ENCODE measurements around the gene HSD17B8. TPM values are rescaled to one million over a fixed set of nuclear protein-coding genes. Genes with fewer than 3 reads are reported as not detected.

The HSD17B8 gene
- total RNA-seq, 2 experiments from 2014 or later, result 11.6 to 18.8 TPM

DNA sequence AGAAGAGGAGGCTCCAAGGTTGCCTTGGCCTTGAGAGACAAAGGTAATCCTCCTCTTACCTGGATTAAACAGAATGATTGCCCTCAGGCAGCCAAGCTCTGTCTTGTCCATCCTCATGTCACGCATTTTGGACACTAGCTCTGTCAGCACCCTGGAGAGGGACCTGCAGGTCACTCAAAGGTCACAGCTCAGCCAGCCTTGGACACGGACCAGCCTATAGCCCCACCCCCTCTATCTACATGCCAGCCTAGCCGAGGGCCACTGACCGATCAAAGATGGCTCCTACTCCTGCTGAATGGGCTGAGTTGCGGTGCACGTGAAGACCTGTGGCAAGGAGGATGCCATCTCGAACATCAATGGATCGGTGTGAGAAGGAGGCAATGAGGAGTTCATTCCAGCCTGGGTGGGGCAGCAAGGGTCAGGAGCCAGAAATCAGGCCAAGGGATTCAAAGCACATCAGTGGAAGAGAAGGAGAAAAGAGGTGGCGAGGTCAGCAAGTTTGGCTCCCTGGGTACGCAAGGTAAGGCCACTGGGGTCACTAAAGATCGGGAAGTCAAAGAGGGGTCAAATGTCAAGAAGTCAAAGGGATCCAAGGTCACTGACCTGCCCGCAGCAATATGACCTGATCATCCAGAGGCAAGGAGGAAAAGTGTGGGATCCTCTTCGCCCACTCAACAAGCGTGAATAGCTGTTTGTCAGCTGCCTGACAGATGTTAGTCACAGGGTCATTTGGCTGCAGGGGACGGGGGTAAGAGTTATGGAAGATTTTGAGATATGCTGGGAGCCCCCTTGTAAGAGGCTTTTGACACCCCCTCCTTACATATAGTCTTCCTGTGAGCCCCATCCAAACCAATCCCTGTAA, 8.9 kb upstream of the HSD17B8 start:
- H3K4me1 ChIP-seq (ENCODE audit: insufficient read depth, low read length, poor library complexity, severe bottlenecking), result peaks cover 24% of the 10 kb centered on the region
- intact Hi-C loops (cut with micrococcal nuclease; ENCODE audit: unreplicated experiment), result loop anchor here (2.0 kb wide), 1 partner anchor 35 kb away; no protein-coding TSS in a partner anchor

DNA sequence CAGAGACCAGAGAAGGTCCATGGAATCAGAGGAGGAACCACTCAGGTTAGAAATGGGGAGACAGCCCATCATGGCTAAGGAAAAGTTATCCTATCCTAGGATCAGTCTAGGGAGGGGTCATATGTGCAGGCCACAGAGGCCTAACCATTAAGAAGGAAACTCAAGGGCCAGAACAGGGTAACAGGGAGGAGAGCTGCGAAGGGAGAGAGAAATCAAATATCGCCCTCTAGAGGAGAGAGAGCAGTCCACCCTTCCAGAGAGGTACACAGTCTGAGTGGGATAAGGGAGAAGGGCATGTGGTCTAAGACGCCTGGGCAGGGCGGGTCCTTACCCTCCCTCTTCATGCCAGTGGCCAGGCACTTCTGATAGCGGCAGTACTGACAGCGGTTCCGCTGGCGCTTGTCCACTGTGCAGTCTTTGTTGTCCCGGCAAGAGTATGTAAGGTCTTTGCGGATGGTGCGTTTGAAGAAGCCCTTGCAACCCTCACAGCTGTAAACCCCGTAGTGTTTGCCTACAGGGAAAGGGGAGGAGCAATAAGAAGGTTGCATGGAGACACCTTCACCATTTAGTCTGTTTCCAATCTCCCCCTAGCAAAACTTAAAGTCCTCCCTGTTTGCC, 6.9 kb upstream of the HSD17B8 start:
- DNase-seq (ENCODE audit: low spot score), result peak; percentile 74
- H3K4me3 ChIP-seq (ENCODE audit: low read depth, low read length, poor library complexity, severe bottlenecking), result no peak overlapping the region
- ChIA-PET POLR2A (interaction anchor here (0.6 kb wide), 1 partner anchor 96 kb away, joined by 3 read pairs; no protein-coding TSS in a partner anchor), CTCF (ENCODE audit: unreplicated experiment) (interaction anchor here (0.8 kb wide), 1 partner anchor 11 kb away, joined by 3 read pairs; the partner anchor contains the start of gene RING1)
- H3K9me2 ChIP-seq (ENCODE audit: insufficient read depth, low read length), result no peaks in the 10 kb centered on the region
- no peak for TF ChIP-seq EZH2phosphoT487 (IDR thresholded peaks at IDR 0.05; ENCODE audit: borderline replicate concordance, low read depth, low read length)
- TF ChIP-seq, protein P1, sequence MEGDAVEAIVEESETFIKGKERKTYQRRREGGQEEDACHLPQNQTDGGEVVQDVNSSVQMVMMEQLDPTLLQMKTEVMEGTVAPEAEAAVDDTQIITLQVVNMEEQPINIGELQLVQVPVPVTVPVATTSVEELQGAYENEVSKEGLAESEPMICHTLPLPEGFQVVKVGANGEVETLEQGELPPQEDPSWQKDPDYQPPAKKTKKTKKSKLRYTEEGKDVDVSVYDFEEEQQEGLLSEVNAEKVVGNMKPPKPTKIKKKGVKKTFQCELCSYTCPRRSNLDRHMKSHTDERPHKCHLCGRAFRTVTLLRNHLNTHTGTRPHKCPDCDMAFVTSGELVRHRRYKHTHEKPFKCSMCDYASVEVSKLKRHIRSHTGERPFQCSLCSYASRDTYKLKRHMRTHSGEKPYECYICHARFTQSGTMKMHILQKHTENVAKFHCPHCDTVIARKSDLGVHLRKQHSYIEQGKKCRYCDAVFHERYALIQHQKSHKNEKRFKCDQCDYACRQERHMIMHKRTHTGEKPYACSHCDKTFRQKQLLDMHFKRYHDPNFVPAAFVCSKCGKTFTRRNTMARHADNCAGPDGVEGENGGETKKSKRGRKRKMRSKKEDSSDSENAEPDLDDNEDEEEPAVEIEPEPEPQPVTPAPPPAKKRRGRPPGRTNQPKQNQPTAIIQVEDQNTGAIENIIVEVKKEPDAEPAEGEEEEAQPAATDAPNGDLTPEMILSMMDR (conservative IDR thresholded peaks at IDR 0.05; ENCODE audit: low read length), result peak; percentile 88
- BruUV-seq (replicated peaks), result no TSS peak
- H3K79me2 ChIP-seq (ENCODE audit: insufficient read depth, low read depth, low read length), result peaks cover 28% of the 10 kb centered on the region; the same call in 1 of the 2 replicates
- intact Hi-C loops (cut with micrococcal nuclease; ENCODE audit: unreplicated experiment), result loop anchor here (2.0 kb wide), 1 partner anchor 37 kb away; no protein-coding TSS in a partner anchor
- no peaks in the 10 kb centered on the region; the same call in 1 of the 2 replicates for H4K20me1 ChIP-seq (ENCODE audit: insufficient read depth, low read length)
- H3K4me1 ChIP-seq (ENCODE audit: insufficient read depth, low read length, poor library complexity, severe bottlenecking), result peaks cover 38% of the 10 kb centered on the region
- no peaks in the 10 kb centered on the region for H3K9me3 ChIP-seq (ENCODE audit: low read length)
- H2AFZ ChIP-seq (ENCODE audit: low read length), result no peak overlapping the region
- no peak overlapping the region for H3K27ac ChIP-seq (ENCODE audit: low read depth, low read length, poor library complexity, severe bottlenecking)
- H3K36me3 ChIP-seq (ENCODE audit: insufficient read depth, low read length), result peaks cover 56% of the 10 kb centered on the region
- H3K4me2 ChIP-seq (ENCODE audit: low read length), result 0 out of 2 replicates have a peak overlapping the region, but pooled peaks have one; percentile 100

More for the DNA sequence above, 8.9 kb upstream of the HSD17B8 start:
- Histone ChIP-seq H3K79me2 (ENCODE audit: insufficient read depth, low read depth, low read length) (peaks cover 13% of the 10 kb centered on the region; the same call in 1 of the 2 replicates), H3K9me3 (ENCODE audit: low read length) (no peaks in the 10 kb centered on the region), H3K4me3 (ENCODE audit: low read depth, low read length, poor library complexity, severe bottlenecking) (no peak overlapping the region), H3K36me3 (ENCODE audit: insufficient read depth, low read length) (peaks cover 47% of the 10 kb centered on the region), H3K27ac (ENCODE audit: low read depth, low read length, poor library complexity, severe bottlenecking) (no peak overlapping the region), H2AFZ (ENCODE audit: low read length) (no peak overlapping the region), H4K20me1 (ENCODE audit: insufficient read depth, low read length) (no peaks in the 10 kb centered on the region; the same call in 1 of the 2 replicates), H3K4me2 (ENCODE audit: low read length) (no peak overlapping the region), H3K9me2 (ENCODE audit: insufficient read depth, low read length) (no peaks in the 10 kb centered on the region)
- no peak for TF ChIP-seq EZH2phosphoT487 (IDR thresholded peaks at IDR 0.05; ENCODE audit: borderline replicate concordance, low read depth, low read length)
- TF ChIP-seq, protein P1 (conservative IDR thresholded peaks at IDR 0.05; ENCODE audit: low read length), result no peak
- no TSS peak for BruUV-seq (replicated peaks)
- ChIA-PET CTCF (ENCODE audit: unreplicated experiment) (no interaction called here), POLR2A (no interaction called here)
- DNase-seq (ENCODE audit: low spot score), result no peak

Measured in OCI-LY7 (cell line).